OCI-LY1 (cell line): Measurements from ENCODE around the gene GNG4.

ENCODE experiments used
- H2AFZ ChIP-seq: fragments of 200-600 bp; sonication (generic), shearing (Covaris generic); 2 replicates; pipeline ENCODE4 v1.6.0; 2014; ENCODE audit warnings: antibody characterized with exemption, mild to moderate bottlenecking, low read length
- H3F3A ChIP-seq: fragments of 200-600 bp; sonication (generic), shearing (Covaris generic); 2 replicates; pipeline ENCODE4 v1.6.0; 2014; ENCODE audit warnings: mild to moderate bottlenecking, antibody characterized with exemption, low read length, moderate library complexity; ENCODE audit not compliant: insufficient read depth
- H3K27ac ChIP-seq: fragments of 200-600 bp; sonication (generic); 2 replicates; pipeline ENCODE4 v1.5.1; 2014; ENCODE audit warnings: low read length, mixed run types, mild to moderate bottlenecking, low read depth; ENCODE audit not compliant: poor library complexity, severe bottlenecking
- H3K27me3 ChIP-seq: fragments of 200-600 bp; sonication (generic); 2 replicates; pipeline ENCODE4 v1.6.0; 2014; ENCODE audit warnings: antibody characterized with exemption, mild to moderate bottlenecking, low read length, moderate library complexity; ENCODE audit not compliant: insufficient read depth
- H3K36me3 ChIP-seq: fragments of 200-600 bp; sonication (generic); 2 replicates; pipeline ENCODE4 v1.6.1; 2014; ENCODE audit warnings: mild to moderate bottlenecking, antibody characterized with exemption, low read length, moderate library complexity, mixed read lengths; ENCODE audit not compliant: insufficient read depth
- H3K4me1 ChIP-seq: fragments of 200-600 bp; sonication (generic); 2 replicates; pipeline ENCODE4 v1.5.1; 2014; ENCODE audit warnings: mild to moderate bottlenecking, low read length, moderate library complexity; ENCODE audit not compliant: insufficient read depth, severe bottlenecking
- H3K4me2 ChIP-seq: fragments of 200-600 bp; sonication (generic), shearing (Covaris generic); 2 replicates; pipeline ENCODE4 v1.6.1; 2014; ENCODE audit warnings: low read length
- H3K4me3 ChIP-seq: fragments of 200-600 bp; sonication (generic); 2 replicates; pipeline ENCODE4 v1.5.1; 2014; ENCODE audit warnings: low read length, low read depth, mild to moderate bottlenecking, mixed read lengths; ENCODE audit not compliant: poor library complexity, severe bottlenecking
- H3K79me2 ChIP-seq: fragments of 200-600 bp; shearing (Covaris generic); 2 replicates; pipeline ENCODE4 v1.6.1; 2016; ENCODE audit warnings: mixed run types, low read length, mixed read lengths; ENCODE audit not compliant: insufficient read depth
- H3K9ac ChIP-seq: fragments of 200-600 bp; sonication (generic), shearing (Covaris generic); 2 replicates; pipeline ENCODE4 v1.6.1; 2014; ENCODE audit warnings: mild to moderate bottlenecking, low read length, mixed read lengths
- H3K9me2 ChIP-seq: fragments of 200-600 bp; sonication (generic), shearing (Covaris generic); 2 replicates; pipeline ENCODE4 v1.6.1; 2014; ENCODE audit warnings: low read depth, mild to moderate bottlenecking, low read length, mixed read lengths
- H3K9me3 ChIP-seq: fragments of 200-600 bp; shearing (Covaris generic); 2 replicates; pipeline ENCODE4 v1.6.1; 2014; ENCODE audit warnings: low read length, mixed read lengths
- H4K20me1 ChIP-seq: fragments of 200-600 bp; sonication (generic), shearing (Covaris generic); 2 replicates; pipeline ENCODE4 v1.6.0; 2016; ENCODE audit warnings: mild to moderate bottlenecking, low read length; ENCODE audit not compliant: insufficient read depth
- CTCF ChIP-seq: fragments of 200-600 bp; sonication (generic), shearing (Covaris generic); IDR thresholded peaks from 2 replicates; pipeline ENCODE4 v1.5.1; 2017; ENCODE audit warnings: mild to moderate bottlenecking, antibody characterized with exemption, low read length, moderate library complexity, mixed read lengths
- EZH2 ChIP-seq: fragments of 200-600 bp; sonication (generic), shearing (Covaris generic); IDR thresholded peaks from 2 replicates; pipeline ENCODE4 v1.8.0; 2017; ENCODE audit warnings: borderline replicate concordance, mixed run types, mild to moderate bottlenecking, antibody characterized with exemption, low read length, moderate library complexity, mixed read lengths

The GNG4 gene

GRCh38 chr1:235500971-235501540 is 148.5 kb downstream of the GNG4 start:
- H3K4me2 ChIP-seq = no peak overlapping the region

More at GRCh38 chr1:235500971-235501540, 148.5 kb downstream of the GNG4 start:
- no peak for TF ChIP-seq EZH2
- TF ChIP-seq CTCF = no peak
- Histone ChIP-seq H3K27ac (no peak overlapping the region), H3K79me2 (no peaks in the 10 kb centered on the region), H3K27me3 (no peaks in the 10 kb centered on the region), H4K20me1 (no peaks in the 10 kb centered on the region), H2AFZ (no peak overlapping the region), H3K9me3 (no peaks in the 10 kb centered on the region), H3K4me1 (peaks cover 12% of the 10 kb centered on the region), H3K9me2 (no peaks in the 10 kb centered on the region), H3K4me3 (no peak overlapping the region), H3K36me3 (no peaks in the 10 kb centered on the region), H3K9ac (no peak overlapping the region), H3F3A (no peaks in the 10 kb centered on the region)
